ENCODE measurements around the gene ASCL1. TPM values are rescaled to one million over a fixed set of nuclear protein-coding genes. Genes with fewer than 3 reads are reported as not detected.

The ASCL1 gene
- total RNA-seq, 1 donor from 2014 or later: not detected

DNA sequence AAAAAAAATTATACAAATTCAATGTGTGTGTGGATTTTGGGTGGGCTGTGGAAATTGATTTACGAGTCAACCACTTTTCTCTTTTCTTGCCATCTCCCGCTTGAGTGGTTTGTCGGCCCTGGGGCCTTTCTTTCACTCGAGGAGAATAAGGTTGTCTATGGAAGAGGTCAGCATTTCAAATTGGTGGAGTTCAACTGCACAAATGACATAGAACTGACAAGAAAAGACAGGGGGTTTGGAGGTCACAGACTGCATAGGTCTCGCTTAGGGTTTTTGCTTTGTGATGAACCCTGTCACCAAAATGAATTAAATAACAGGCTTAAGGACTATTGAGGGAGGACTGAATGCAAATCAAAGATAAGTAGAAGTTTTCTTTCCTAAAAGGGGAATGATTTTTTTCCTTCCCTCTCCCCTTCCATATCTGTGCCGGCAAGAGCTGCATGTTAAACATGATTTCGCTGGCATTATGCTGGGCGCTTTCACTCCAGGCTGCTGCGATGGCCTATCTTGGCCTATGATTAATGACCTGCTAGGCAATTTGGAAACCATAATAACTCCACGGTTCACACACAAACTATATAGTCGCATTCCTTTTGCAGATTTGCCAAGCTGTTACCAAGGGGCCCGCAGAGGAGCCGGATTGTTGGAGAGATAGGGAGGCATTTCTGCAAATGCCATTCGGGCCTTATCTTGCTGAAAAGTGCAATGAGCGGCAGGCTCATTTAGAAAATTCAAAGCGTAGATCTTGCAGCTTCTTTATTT lies 20.7 kb downstream of the ASCL1 start:
- DNase-seq (ENCODE audit: low spot score): no peak
- H3K4me3 Mint-ChIP-seq (ENCODE audit: unreplicated experiment): no peak overlapping the region
- H3K9me3 Mint-ChIP-seq (ENCODE audit: low read depth): no peaks in the 10 kb centered on the region
- H3K27ac Mint-ChIP-seq (ENCODE audit: unreplicated experiment): no peak overlapping the region
- H3K36me3 Mint-ChIP-seq (ENCODE audit: low read depth): no peaks in the 10 kb centered on the region
- no peaks in the 10 kb centered on the region for H3K4me1 Mint-ChIP-seq (ENCODE audit: low read depth)
- no peak for TF ChIP-seq CTCF (IDR thresholded peaks at IDR 0.05)
- H3K27me3 Mint-ChIP-seq (ENCODE audit: low read depth): peaks cover 12% of the 10 kb centered on the region

DNA sequence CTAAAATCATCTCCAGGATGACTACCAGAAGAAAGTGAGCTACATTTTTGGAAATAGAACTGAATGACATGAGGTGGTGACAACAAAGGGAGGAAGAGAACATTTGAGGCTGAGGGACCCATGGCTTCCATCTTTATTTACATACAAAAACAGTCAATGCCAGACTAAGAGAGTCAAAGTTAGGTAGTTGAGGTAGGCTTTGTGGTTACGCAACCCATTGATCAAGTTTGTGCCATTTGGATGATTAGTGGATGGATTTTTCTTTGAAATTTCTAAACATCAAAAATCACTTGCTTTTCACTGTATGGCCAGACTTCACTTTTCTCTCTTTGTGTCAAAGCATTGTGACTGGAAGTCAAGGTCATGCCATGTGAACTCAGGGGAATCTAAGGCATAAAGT lies 22.9 kb downstream of the ASCL1 start:
- TF ChIP-seq CTCF (IDR thresholded peaks at IDR 0.05): no peak
- H3K4me3 Mint-ChIP-seq (ENCODE audit: unreplicated experiment): no peak overlapping the region
- no peak for DNase-seq (ENCODE audit: low spot score)
- H3K9me3 Mint-ChIP-seq (ENCODE audit: low read depth): no peaks in the 10 kb centered on the region
- H3K27ac Mint-ChIP-seq (ENCODE audit: unreplicated experiment): no peak overlapping the region
- H3K36me3 Mint-ChIP-seq (ENCODE audit: low read depth): no peaks in the 10 kb centered on the region
- H3K27me3 Mint-ChIP-seq (ENCODE audit: low read depth): peaks cover 10% of the 10 kb centered on the region
- no peaks in the 10 kb centered on the region for H3K4me1 Mint-ChIP-seq (ENCODE audit: low read depth)

DNA sequence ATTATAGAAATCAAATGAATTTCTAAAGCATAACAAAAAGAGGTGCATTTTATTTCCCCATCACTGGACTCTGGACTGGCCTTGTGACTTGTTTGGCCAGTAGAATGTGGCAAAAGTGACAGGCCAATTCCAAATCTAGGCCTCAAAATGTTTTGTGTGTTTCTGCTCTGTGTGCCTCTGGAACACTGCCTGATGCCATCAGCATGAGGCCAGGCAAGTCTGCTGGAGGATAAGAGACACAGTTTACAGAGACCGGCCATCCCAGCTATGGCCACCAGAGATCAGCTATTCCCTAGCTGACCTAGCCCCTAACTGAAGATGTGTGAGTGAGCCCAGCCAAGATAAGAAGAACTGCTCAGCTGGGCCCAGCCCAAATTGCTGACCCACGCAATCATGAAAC lies 32.9 kb downstream of the ASCL1 start:
- no peaks in the 10 kb centered on the region for H3K4me1 Mint-ChIP-seq (ENCODE audit: low read depth)
- no peak for DNase-seq (ENCODE audit: low spot score)
- H3K9me3 Mint-ChIP-seq (ENCODE audit: low read depth): no peaks in the 10 kb centered on the region
- no peaks in the 10 kb centered on the region for H3K36me3 Mint-ChIP-seq (ENCODE audit: low read depth)
- no peak overlapping the region for H3K27ac Mint-ChIP-seq (ENCODE audit: unreplicated experiment)
- no peak overlapping the region for H3K4me3 Mint-ChIP-seq (ENCODE audit: unreplicated experiment)
- no peaks in the 10 kb centered on the region for H3K27me3 Mint-ChIP-seq (ENCODE audit: low read depth)
- no peak for TF ChIP-seq CTCF (IDR thresholded peaks at IDR 0.05)

GRCh38 chr12:102992297-102992696 lies 34.8 kb downstream of the ASCL1 start:
- Mint-ChIP-seq H3K27me3 (ENCODE audit: low read depth) (no peaks in the 10 kb centered on the region), H3K9me3 (ENCODE audit: low read depth) (peaks cover 5% of the 10 kb centered on the region)
- no peak for DNase-seq (ENCODE audit: low spot score)

DNA sequence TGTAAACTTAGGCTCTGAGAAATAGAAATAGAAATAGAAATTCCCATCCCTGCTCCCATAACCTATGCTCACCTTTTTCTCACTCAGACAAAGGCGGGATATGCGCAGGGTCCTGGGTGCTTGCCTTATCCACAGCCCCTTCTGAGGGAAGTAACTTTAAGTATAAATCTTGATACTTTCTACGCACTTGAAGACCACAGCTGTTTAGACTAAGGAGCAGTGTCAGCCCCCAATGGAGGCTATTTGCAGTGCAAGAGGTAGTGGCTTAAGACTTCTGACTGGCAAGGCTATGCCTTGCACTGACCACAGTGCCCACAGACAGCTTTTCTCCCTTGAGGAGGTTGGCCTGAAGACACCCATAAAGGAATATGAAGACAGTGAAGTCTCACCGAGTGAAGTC lies 35.2 kb downstream of the ASCL1 start:
- Mint-ChIP-seq H3K4me3 (ENCODE audit: unreplicated experiment) (no peak overlapping the region), H3K4me1 (ENCODE audit: low read depth) (no peaks in the 10 kb centered on the region), H3K27me3 (ENCODE audit: low read depth) (no peaks in the 10 kb centered on the region), H3K9me3 (ENCODE audit: low read depth) (peaks cover 6% of the 10 kb centered on the region), H3K27ac (ENCODE audit: unreplicated experiment) (no peak overlapping the region), H3K36me3 (ENCODE audit: low read depth) (no peaks in the 10 kb centered on the region)
- TF ChIP-seq CTCF (IDR thresholded peaks at IDR 0.05): no peak
- no peak for DNase-seq (ENCODE audit: low spot score)

More at GRCh38 chr12:102992297-102992696, 34.8 kb downstream of the ASCL1 start:
- Mint-ChIP-seq H3K4me1 (ENCODE audit: low read depth) (no peaks in the 10 kb centered on the region), H3K4me3 (ENCODE audit: unreplicated experiment) (no peak overlapping the region), H3K27ac (ENCODE audit: unreplicated experiment) (no peak overlapping the region), H3K36me3 (ENCODE audit: low read depth) (no peaks in the 10 kb centered on the region)
- TF ChIP-seq CTCF (IDR thresholded peaks at IDR 0.05): no peak
